WI38 (cell line): ENCODE data around the gene MED20.

Experiments
- H3K4me3 ChIP-seq: 2 replicates; pipeline ENCODE4 v1.5.1; 2011; ENCODE audit warnings: low read depth, mild to moderate bottlenecking, control low read depth, low read length
- CTCF ChIP-seq: IDR thresholded peaks from 2 replicates; pipeline ENCODE4 v1.5.1; 2012; ENCODE audit warnings: low read depth, mild to moderate bottlenecking, control low read depth, low read length

Gene MED20

GRCh38 chr6:41964201-41964887, 43.4 kb upstream of the MED20 start:
- no peak overlapping the region for H3K4me3 ChIP-seq
- no peak for TF ChIP-seq CTCF

- TF ChIP-seq CTCF, result no peak
Measured at GRCh38 chr6:41963371-41963770, 42.4 kb upstream of the MED20 start.

DNA sequence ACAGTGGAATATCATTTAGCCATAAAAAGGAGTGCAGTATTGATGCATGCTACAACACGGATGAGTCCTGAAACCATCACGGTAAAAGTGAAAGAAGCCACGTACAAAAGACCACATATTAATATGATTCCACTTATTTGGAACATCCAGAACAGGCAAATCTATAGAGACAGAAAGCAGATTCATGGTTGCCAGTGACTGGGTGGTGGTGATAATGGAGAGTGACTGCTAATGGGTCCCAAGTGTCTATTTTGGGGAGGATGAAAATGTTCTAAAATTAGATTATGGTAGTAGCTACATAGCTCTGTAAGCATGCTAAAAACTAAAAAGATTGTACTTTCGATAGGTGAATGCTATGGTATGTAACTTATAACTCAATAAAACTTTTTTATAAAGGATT, 39.1 kb upstream of the MED20 start:
- no peak overlapping the region for H3K4me3 ChIP-seq
- TF ChIP-seq CTCF, result no peak

More at GRCh38 chr6:41963371-41963770, 42.4 kb upstream of the MED20 start:
- H3K4me3 ChIP-seq, result no peak overlapping the region

GRCh38 chr6:41958022-41958856, 37.3 kb upstream of the MED20 start:
- no peak for TF ChIP-seq CTCF
- H3K4me3 ChIP-seq, result no peak overlapping the region

- TF ChIP-seq CTCF, result no peak
- no peak overlapping the region for H3K4me3 ChIP-seq
Measured at GRCh38 chr6:41957117-41957516, 36.2 kb upstream of the MED20 start.

DNA sequence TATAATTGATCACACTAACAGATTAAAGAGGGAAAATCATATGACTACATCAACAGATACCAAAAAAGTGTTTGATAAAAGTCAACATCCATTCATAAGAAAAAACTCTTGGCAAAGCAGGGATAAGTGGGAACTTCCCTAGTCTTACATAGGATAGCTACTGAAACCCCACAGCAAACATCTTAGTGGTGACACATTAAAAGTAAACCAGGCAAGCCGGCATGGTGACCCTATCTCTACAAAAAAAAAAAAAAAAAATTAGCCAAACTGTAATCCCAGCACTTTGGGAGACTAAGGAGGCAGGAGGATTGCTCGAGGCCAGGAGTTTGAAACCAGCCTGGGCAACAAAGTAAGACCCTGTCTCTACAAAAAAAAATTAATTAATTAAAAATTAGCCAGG, 34.5 kb upstream of the MED20 start:
- TF ChIP-seq CTCF, result no peak

DNA sequence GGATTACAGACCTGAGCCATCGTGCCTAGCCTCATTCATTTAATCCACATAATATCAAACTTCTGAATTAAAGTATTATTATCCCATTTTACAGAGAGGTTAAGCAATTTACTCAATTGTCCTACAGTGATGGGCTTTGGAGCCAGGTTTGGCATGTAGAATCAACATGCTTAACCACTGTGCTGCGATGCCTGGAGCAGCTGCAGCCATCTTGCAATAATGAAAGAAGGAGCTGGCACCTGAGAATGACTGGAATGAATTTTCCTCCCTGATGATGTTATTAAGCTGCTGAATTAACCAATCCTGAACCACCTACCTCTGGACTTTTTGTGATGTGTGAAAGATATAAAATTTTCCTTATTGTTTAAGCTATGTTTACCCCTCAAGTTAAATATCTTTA, 33.7 kb upstream of the MED20 start:
- no peak for TF ChIP-seq CTCF
- no peak overlapping the region for H3K4me3 ChIP-seq

More for the DNA sequence above, 34.5 kb upstream of the MED20 start:
- no peak overlapping the region for H3K4me3 ChIP-seq
